D721Med (cell line): ENCODE data around the gene IPCEF1.

Experiments
- DNase-seq: peaks from one replicate; pipeline ENCODE4 v3.0.0; 2011; ENCODE audit warnings: low spot score; ENCODE audit not compliant: insufficient read length
- FAIRE-seq: peaks from 2 replicates; lab custom pipeline; 2011; peaks lifted over from hg19 to GRCh38; lab: Jason Lieb, UNC
- CTCF ChIP-seq: IDR thresholded peaks from 2 replicates; pipeline ENCODE4 v1.5.1; 2012; ENCODE audit warnings: mild to moderate bottlenecking, control low read depth; ENCODE audit not compliant: insufficient read depth; ENCODE audit errors: missing control alignments

Gene IPCEF1

GRCh38 chr6:154117485-154117884 lies 239.1 kb downstream of the IPCEF1 start:
- DNase-seq (no peak), FAIRE-seq (no peak)
- TF ChIP-seq CTCF = no peak

- DNase-seq = no peak
- no peak for TF ChIP-seq CTCF
- FAIRE-seq = no peak
Measured at GRCh38 chr6:154113392-154113791, 243.2 kb downstream of the IPCEF1 start.

GRCh38 chr6:154112181-154112809 lies 244.3 kb downstream of the IPCEF1 start:
- no peak for FAIRE-seq
- no peak for DNase-seq
- no peak for TF ChIP-seq CTCF

GRCh38 chr6:154111025-154111424 lies 245.6 kb downstream of the IPCEF1 start:
- FAIRE-seq = no peak

GRCh38 chr6:154106251-154106650 lies 250.4 kb downstream of the IPCEF1 start:
- no peak for FAIRE-seq
- no peak for DNase-seq
- TF ChIP-seq CTCF = no peak

More at GRCh38 chr6:154111025-154111424, 245.6 kb downstream of the IPCEF1 start:
- DNase-seq = no peak
- TF ChIP-seq CTCF = no peak
